ENCODE results near the gene CCNB2.

The CCNB2 gene

GRCh38 chr15:59087731-59088130 is 17.2 kb upstream of the CCNB2 start:
- no peak overlapping the region for H3K27ac ChIP-seq (replicated peaks)
- no peaks in the 10 kb centered on the region for H3K27me3 ChIP-seq (ENCODE audit: insufficient read depth, poor library complexity, severe bottlenecking)
- H3K4me3 ChIP-seq (replicated peaks; ENCODE audit: insufficient read depth, low read length): no peak overlapping the region
- no peak for DNase-seq (ENCODE audit: low read depth in 1 of 2, low spot score in 1 of 2)
- TF ChIP-seq SPI1 (IDR thresholded peaks at IDR 0.05; ENCODE audit: borderline replicate concordance, low read depth): no peak
- TF ChIP-seq CTCF (IDR thresholded peaks at IDR 0.05; ENCODE audit: insufficient read depth, low read length): no peak
- TF ChIP-seq REST (IDR thresholded peaks at IDR 0.05; ENCODE audit: insufficient replicate concordance, low read depth): no peak
- TF ChIP-seq GABPA (IDR thresholded peaks at IDR 0.05; ENCODE audit: low read depth): no peak

- H3K27me3 ChIP-seq (ENCODE audit: insufficient read depth, poor library complexity, severe bottlenecking): no peaks in the 10 kb centered on the region
- no peak overlapping the region for H3K4me3 ChIP-seq (replicated peaks; ENCODE audit: insufficient read depth, low read length)
- DNase-seq (ENCODE audit: low read depth in 1 of 2, low spot score in 1 of 2): no peak
- no peak overlapping the region for H3K27ac ChIP-seq (replicated peaks)
- TF ChIP-seq GABPA (IDR thresholded peaks at IDR 0.05; ENCODE audit: low read depth) (no peak), CTCF (IDR thresholded peaks at IDR 0.05; ENCODE audit: insufficient read depth, low read length) (no peak), SPI1 (IDR thresholded peaks at IDR 0.05; ENCODE audit: borderline replicate concordance, low read depth) (no peak), REST (IDR thresholded peaks at IDR 0.05; ENCODE audit: insufficient replicate concordance, low read depth) (no peak), POLR2AphosphoS5 (IDR thresholded peaks at IDR 0.05; ENCODE audit: low read depth) (no peak)
Observed at GRCh38 chr15:59094077-59094476, 10.9 kb upstream of the CCNB2 start.

- H3K27me3 ChIP-seq (ENCODE audit: insufficient read depth, poor library complexity, severe bottlenecking): no peaks in the 10 kb centered on the region
- TF ChIP-seq GABPA (IDR thresholded peaks at IDR 0.05; ENCODE audit: low read depth) (no peak), SPI1 (IDR thresholded peaks at IDR 0.05; ENCODE audit: borderline replicate concordance, low read depth) (no peak), POLR2AphosphoS5 (IDR thresholded peaks at IDR 0.05; ENCODE audit: low read depth) (no peak), CTCF (IDR thresholded peaks at IDR 0.05; ENCODE audit: insufficient read depth, low read length) (no peak), REST (IDR thresholded peaks at IDR 0.05; ENCODE audit: insufficient replicate concordance, low read depth) (no peak)
- H3K4me3 ChIP-seq (replicated peaks; ENCODE audit: insufficient read depth, low read length): no peak overlapping the region
- no peak for DNase-seq (ENCODE audit: low read depth in 1 of 2, low spot score in 1 of 2)
- H3K27ac ChIP-seq (replicated peaks): no peak overlapping the region
Observed at GRCh38 chr15:59096429-59096828, 8.5 kb upstream of the CCNB2 start.

All from HL-60 (cell line).